Prostate gland (tissue), 2 donors: ENCODE results near the gene CDH16. TPM values are rescaled to one million over a fixed set of nuclear protein-coding genes. Genes with fewer than 3 reads are reported as not detected.

Source experiments
- DNase-seq: peaks from one replicate; pipeline ENCODE4 v3.0.0-alpha.2; 2019; ENCODE audit warnings: low spot score
- H3K27ac ChIP-seq, 2 donors: fragments of 200-600 bp; sonication (generic); 2 replicates each; pipeline ENCODE4 v1.5.1; 2017 to 2019
- H3K27me3 ChIP-seq: fragments of 200-600 bp; sonication (generic); replicated peaks from 2 replicates; pipeline ENCODE4 v1.5.1; 2019; ENCODE audit not compliant: insufficient read depth
- H3K36me3 ChIP-seq, 2 donors: fragments of 200-600 bp; sonication (generic); 1 replicate in 1 of 2; 2 replicates in 1 of 2; pipeline versions ENCODE4 v1.5.1 to v1.8.1; 2017 to 2019
- H3K4me1 ChIP-seq: fragments of 200-600 bp; sonication (generic); replicated peaks from 2 replicates; pipeline ENCODE4 v1.5.1; 2019
- H3K4me3 ChIP-seq, 2 donors: fragments of 200-600 bp; sonication (generic); 2 replicates each; pipeline ENCODE4 v1.5.1; 2017 to 2019
- H3K9me3 ChIP-seq: fragments of 200-600 bp; sonication (generic); 2 replicates; pipeline ENCODE4 v1.5.1; 2017
- POLR2A ChIP-seq: fragments of 450-650 bp; IDR thresholded peaks from one replicate; pipeline ENCODE4 v1.6.1; 2016; ENCODE audit warnings: antibody characterized with exemption, mild to moderate bottlenecking
- POLR2AphosphoS5 ChIP-seq: sonication (generic); formaldehyde crosslinking; IDR thresholded peaks from one replicate; pipeline ENCODE4 v1.6.1; 2017; ENCODE audit warnings: antibody characterized with exemption
- WGBS: methylation state at CpG from one replicate; pipeline ENCODE4 v1.1.5; 2018; 5-methylcytosine and 5-hydroxymethylcytosine counted together
- intact Hi-C: fragments of 100-400 bp; cut with DNase I; formaldehyde crosslinking; loops from one replicate; pipeline ENCODE4 v1.14.2; 2022
- total RNA-seq, 2 donors: library from RNA; depleted of rRNA; stranded (reverse); fragments of >200 nt; gene quantifications; one replicate each; pipeline ENCODE4 v1.1.0, GENCODE V29; 2016
- TF ChIP-seq, protein P1 (sequence below), 4 experiments: fragments of 200-600 bp in 2 of 4; fragments of 450-650 bp in 2 of 4; sonication (generic) in 2 of 4; IDR thresholded peaks; 1 replicate in 3 of 4; 2 replicates in 1 of 4; pipeline ENCODE4 v1.5.1; 2016 to 2019; ENCODE audit warnings: antibody characterized with exemption in 4 of 4, mild to moderate bottlenecking in 2 of 4, moderate library complexity in 2 of 4

Gene CDH16
- total RNA-seq, 2 donors from 2014 or later, result not detected

DNA sequence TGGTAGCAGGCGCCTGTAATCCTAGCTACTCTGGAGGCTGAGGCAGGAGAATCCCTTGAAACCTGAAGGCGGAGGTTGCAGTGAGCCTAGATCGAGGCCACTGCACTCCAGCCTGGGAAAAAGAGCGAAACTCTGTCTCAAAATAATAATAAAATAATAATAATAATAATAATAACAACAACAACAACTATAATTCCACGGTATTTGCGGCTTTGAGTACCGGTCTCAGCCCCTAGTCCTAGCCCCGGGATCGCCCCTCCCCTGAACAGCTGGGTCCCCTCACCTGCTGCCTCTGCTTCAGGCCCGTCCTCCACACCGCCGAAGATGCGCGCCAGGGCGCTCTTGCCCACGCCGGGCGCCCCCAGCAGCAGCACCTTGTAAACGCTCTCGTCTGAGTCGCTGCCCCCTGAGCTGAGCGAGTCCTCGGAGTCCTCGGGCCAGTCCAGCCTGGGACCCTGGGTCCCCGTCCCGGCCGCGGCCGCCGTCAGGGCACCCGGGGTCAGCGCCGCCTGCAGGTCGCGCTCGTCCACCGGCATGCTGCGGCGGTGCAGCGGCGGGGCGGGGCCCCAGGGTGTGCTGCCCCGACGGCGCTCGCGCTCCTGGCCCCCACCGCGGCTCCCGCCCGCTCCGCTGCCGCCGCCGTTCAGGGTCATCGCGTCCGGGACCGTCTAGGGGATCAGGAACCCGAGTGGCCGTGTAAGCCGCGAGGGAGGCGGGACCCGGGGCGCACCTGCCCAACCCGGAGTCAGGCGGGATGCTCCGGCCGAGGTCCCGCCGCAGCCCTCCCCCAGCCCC is 6.0 kb upstream of the CDH16 start:
- WGBS, result 11% methylated on average over 43 of the region's 72 CpGs

DNA sequence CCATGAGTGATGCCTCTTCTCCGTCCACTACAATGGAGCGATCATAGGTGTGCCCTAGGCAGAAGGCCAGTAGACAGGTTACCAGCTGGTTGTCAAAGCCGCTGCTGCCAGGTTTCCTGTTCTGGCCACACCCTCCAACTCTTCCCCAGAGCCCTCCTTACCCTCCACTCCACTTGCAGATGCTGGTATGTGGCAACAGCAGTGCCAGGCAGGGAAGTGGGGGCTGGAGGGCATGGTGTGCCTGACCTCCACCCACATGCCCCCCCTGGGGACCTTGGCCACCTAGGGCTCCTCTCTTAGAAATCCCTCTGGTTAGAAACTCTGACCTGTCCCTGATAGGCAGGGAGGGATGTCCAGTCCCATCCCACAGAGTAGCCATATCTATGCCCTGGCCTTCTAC is 5.2 kb upstream of the CDH16 start:
- intact Hi-C loops, result loop anchor here (2.0 kb wide), 1 partner anchor 19 kb away; no protein-coding TSS in a partner anchor

More for the DNA sequence above, 6.0 kb upstream of the CDH16 start:
- Histone ChIP-seq H3K27me3 (no peaks in the 10 kb centered on the region), H3K4me1 (peaks cover 5% of the 10 kb centered on the region), H3K4me3 (peak overlapping the region; percentile 31 to 36), H3K27ac (peak overlapping the region; percentile 56 to 68), H3K9me3 (no peaks in the 10 kb centered on the region), H3K36me3 (no peaks in the 10 kb centered on the region)
- TF ChIP-seq POLR2AphosphoS5, result no peak
- TF ChIP-seq POLR2A, result no peak
- TF ChIP-seq, protein P1, sequence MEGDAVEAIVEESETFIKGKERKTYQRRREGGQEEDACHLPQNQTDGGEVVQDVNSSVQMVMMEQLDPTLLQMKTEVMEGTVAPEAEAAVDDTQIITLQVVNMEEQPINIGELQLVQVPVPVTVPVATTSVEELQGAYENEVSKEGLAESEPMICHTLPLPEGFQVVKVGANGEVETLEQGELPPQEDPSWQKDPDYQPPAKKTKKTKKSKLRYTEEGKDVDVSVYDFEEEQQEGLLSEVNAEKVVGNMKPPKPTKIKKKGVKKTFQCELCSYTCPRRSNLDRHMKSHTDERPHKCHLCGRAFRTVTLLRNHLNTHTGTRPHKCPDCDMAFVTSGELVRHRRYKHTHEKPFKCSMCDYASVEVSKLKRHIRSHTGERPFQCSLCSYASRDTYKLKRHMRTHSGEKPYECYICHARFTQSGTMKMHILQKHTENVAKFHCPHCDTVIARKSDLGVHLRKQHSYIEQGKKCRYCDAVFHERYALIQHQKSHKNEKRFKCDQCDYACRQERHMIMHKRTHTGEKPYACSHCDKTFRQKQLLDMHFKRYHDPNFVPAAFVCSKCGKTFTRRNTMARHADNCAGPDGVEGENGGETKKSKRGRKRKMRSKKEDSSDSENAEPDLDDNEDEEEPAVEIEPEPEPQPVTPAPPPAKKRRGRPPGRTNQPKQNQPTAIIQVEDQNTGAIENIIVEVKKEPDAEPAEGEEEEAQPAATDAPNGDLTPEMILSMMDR (IDR thresholded peaks at IDR 0.05), result peak in 3 of 4 experiments; percentile 12 to 51 (median 36)
- intact Hi-C loops, result loop anchor here (1.0 kb wide), 1 partner anchor 26 kb away; no protein-coding TSS in a partner anchor
- DNase-seq, result no peak

DNA sequence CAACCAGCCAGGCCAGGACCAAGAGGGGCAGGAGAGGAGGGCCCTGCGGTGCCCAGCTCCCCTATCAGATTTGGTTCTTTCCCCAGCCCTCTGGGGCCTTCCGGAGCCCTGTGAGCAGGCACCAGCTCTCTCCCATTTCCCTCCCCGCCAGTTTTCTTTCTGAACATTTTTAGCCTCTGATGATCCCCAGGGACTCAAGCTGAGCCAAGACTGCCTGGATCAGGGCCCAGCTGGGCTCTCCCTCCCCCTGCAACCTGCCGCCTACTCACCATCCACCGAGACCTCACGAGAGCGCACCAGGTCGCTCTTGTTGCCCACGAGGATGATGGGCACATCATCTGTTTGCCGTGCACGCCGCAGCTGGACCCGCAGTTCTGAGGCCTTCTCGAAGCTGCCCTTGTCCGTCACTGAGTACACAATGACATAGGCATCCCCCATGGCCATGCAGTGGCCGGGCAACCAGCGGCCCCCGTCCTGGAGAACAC is 4.6 kb upstream of the CDH16 start:
- WGBS, result 41% methylated on average over 18 of the region's 18 CpGs
- no peak for DNase-seq
- intact Hi-C loops, result loop anchor here (2.0 kb wide), 1 partner anchor 18 kb away; no protein-coding TSS in a partner anchor
- Histone ChIP-seq H3K9me3 (no peaks in the 10 kb centered on the region), H3K27ac (peak overlapping the region; percentile 30 to 51), H3K4me1 (peaks cover 5% of the 10 kb centered on the region), H3K4me3 (peak overlapping the region in 1 of 2 donors; percentile 3), H3K36me3 (no peaks in the 10 kb centered on the region), H3K27me3 (no peaks in the 10 kb centered on the region)
- TF ChIP-seq, protein P1 (IDR thresholded peaks at IDR 0.05), result no peak
- TF ChIP-seq POLR2AphosphoS5, result peak; percentile 19

More for the DNA sequence above, 5.2 kb upstream of the CDH16 start:
- no peak for DNase-seq
- TF ChIP-seq POLR2AphosphoS5, result no peak
- TF ChIP-seq, protein P1 (IDR thresholded peaks at IDR 0.05), result no peak
- TF ChIP-seq POLR2A, result no peak
- H3K36me3 ChIP-seq, result no peaks in the 10 kb centered on the region
- H3K4me3 ChIP-seq, result peak overlapping the region in 1 of 2 donors; percentile 3
- peak overlapping the region in 1 of 2 donors; percentile 51 for H3K27ac ChIP-seq
- no peaks in the 10 kb centered on the region for H3K27me3 ChIP-seq
- no peaks in the 10 kb centered on the region for H3K9me3 ChIP-seq
- peaks cover 5% of the 10 kb centered on the region for H3K4me1 ChIP-seq
- 71% methylated on average over 3 of the region's 3 CpGs for WGBS

DNA sequence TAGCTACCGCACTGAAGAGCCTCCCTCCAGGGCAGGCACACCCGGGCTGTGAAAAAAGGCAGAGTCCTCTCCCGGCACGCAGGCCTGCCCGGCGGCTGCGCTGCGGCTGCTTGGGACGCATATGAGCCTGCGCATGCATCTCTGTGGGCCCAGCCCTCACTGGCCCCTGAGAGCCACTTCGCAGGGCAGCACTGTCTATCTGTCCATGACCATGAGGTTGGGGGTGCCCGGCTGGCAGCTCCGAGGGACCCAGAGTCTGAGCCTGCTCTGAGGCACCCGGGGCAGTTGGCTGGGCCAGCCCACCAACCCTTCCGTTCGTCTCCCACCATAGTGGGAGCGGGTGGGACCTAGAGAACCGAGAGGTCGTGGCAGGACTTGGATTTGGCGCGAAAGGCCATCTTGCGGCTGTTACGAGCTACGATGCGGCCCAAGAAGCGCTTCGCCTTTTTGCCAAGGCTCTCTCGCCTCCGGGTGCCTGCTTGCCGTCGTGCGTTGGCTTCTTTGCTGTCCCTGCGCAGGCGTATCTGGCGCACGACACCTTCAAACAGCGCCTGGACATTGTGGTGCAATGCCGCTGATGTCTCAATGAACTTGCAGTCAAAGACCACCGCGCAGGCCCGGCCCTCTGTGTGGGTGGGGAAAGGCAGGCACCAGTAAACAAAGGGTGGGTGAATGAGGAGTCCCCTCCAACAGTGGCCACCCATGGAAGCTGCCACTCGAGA is 3.2 kb upstream of the CDH16 start:
- TF ChIP-seq, protein P1 (IDR thresholded peaks at IDR 0.05), result no peak
- TF ChIP-seq POLR2A (no peak), POLR2AphosphoS5 (no peak)
- intact Hi-C loops, result loop anchor here (2.0 kb wide), 1 partner anchor 17 kb away; no protein-coding TSS in a partner anchor
- H3K4me3 ChIP-seq, result no peak overlapping the region
- H3K36me3 ChIP-seq, result no peaks in the 10 kb centered on the region
- WGBS, result 65% methylated on average over 41 of the region's 42 CpGs
- DNase-seq, result no peak
- H3K4me1 ChIP-seq, result peaks cover 5% of the 10 kb centered on the region
- no peak overlapping the region for H3K27ac ChIP-seq
- no peaks in the 10 kb centered on the region for H3K27me3 ChIP-seq
- H3K9me3 ChIP-seq, result no peaks in the 10 kb centered on the region
